ENCODE results near the gene TGFB3.

GRCh38 chr14:75993567-75994041 is 11.8 kb upstream of the TGFB3 start:
- TF ChIP-seq, protein P1, sequence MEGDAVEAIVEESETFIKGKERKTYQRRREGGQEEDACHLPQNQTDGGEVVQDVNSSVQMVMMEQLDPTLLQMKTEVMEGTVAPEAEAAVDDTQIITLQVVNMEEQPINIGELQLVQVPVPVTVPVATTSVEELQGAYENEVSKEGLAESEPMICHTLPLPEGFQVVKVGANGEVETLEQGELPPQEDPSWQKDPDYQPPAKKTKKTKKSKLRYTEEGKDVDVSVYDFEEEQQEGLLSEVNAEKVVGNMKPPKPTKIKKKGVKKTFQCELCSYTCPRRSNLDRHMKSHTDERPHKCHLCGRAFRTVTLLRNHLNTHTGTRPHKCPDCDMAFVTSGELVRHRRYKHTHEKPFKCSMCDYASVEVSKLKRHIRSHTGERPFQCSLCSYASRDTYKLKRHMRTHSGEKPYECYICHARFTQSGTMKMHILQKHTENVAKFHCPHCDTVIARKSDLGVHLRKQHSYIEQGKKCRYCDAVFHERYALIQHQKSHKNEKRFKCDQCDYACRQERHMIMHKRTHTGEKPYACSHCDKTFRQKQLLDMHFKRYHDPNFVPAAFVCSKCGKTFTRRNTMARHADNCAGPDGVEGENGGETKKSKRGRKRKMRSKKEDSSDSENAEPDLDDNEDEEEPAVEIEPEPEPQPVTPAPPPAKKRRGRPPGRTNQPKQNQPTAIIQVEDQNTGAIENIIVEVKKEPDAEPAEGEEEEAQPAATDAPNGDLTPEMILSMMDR (IDR thresholded peaks at IDR 0.05): no peak
- TF ChIP-seq EZH2 (IDR thresholded peaks at IDR 0.05): no peak
- TF ChIP-seq EZH2phosphoT487 (IDR thresholded peaks at IDR 0.05): no peak

Measured in neural progenitor cell (in vitro differentiated cells).